ENCODE measurements around the gene ARL17B. TPM values are rescaled to one million over a fixed set of nuclear protein-coding genes. Genes with fewer than 3 reads are reported as not detected.
"Not testable (repeated sequence)": the region's sequence is repeated elsewhere in the genome, so short reads cannot be mapped to it uniquely, and the experiment has no call there.

ARL17B gene
- total RNA-seq: 15.5 TPM

DNA sequence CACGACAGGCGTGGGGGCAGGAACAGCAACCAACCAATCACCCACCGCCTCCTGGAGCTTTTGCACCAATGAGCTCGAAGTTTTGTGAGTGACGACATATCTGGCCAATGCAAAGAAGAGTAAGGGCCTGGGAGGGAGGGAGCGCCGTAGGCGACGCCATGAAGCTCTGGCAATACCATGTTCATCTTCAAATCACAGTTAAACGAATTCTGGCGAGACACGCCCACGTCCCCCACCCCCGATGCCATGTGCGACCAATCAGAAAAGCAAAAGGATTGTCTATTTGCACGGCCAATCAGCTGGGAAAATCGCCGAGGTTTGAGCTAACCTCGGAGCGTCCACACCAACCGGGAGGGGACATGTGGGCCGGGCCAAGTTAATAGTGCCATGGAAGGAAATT is at the start of gene ARL17B:
TSS of gene ARL17B (minus strand) at position 12 of the 400 bp plus-strand sequence. CDS start 3,369 bp downstream, outside the sequence.
- DNase-seq (ENCODE audit: low spot score) (peak; percentile 98), ATAC-seq (peak; percentile 96)

DNA sequence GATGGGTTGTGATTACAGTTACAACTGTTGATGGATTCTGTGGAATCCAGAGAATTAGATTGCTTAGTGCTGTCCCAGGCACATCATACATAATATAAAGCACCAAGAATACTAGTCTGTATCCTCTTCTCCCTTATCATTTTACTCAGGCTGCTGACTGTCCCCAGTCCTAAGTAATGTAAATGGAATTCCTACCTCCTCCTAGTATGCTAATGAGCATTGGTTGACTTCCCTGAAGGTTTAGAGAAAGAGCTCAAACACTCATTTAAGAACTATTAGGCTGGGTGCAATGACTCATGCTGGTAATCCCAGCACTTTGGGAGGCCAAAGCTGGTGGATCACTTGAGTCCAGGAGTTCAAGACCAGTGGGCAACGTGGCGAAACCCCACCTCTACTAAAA is 48.3 kb upstream of the ARL17B start:
- not testable (repeated sequence) for ATAC-seq

DNA sequence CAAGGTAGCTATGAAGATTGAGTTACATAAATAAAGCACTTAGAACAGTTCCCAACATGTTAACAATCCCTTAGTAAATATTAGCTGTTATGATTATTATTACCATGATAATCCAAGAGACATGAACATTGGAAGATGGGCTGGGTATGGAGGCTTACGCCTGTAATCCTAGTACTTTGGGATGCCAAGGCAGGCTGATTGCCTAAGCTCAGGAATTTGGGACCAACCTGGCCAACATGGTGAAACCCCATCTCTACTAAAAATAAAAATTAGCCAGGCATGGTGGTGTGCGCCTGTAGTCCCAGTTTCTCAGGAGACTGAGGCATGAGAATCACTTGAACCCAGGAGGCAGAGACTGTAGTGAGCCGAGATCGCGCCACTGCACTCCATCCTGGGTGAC is 45.6 kb upstream of the ARL17B start:
- DNase-seq (ENCODE audit: low spot score): not testable (repeated sequence)

More for the DNA sequence above, 48.3 kb upstream of the ARL17B start:
- DNase-seq (ENCODE audit: low spot score): not testable (repeated sequence)

DNA sequence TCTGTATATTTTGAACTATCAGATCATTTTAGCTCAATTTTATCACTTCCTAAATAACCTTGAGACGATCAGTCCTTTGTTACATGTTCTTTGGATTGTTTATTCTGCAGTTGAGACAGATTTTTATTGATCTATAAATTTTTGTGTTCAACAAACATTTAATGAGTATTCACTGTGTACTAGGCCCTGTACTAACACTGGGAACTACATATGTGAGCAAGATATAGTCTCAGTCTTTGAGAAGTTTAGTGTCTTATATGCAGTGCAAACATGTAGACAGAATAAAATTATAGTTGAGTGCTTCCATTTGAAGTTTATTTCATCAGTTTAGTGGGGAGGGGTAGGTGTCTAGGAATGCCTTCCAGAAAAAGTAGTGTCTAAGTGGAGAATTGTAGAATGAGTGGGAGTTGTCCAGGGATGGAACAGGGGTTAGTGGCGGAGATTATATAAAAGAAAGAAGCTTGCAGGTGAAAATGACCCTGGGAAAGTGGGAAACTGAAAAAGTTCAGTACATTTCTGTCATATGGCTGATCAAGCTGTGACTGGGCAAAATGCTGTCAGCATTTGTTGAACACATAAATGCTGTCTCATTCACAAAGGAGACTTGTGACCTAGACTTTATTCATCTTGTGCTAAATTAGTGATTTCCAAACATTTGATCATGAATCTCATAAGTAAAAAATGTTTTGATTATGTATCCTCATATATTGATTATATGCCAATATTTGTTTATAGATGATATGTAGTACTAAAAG is 39.6 kb upstream of the ARL17B start:
- not testable (repeated sequence) for ATAC-seq; DNase-seq (ENCODE audit: low spot score)

More for the DNA sequence above, 45.6 kb upstream of the ARL17B start:
- ATAC-seq: not testable (repeated sequence)

DNA sequence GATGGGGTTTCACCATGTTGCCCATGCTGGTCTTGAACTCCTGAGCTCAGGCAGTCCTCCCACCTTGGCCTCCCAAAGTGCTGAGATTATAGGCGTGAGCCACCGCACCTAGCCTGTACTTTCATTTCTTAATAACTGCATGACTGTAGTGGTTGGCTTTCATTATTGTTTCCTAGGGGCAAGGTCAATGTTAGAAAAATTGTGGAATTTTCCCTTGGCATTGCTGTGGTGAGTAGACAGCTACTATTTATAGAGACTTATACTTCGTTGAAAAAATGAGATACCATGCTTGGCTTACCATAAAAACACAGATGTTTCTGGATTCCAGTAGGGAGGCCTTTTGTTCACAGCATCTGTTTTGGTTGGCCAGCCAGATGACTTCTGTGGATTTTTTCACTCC is 39.0 kb upstream of the ARL17B start:
- DNase-seq (ENCODE audit: low spot score); ATAC-seq: not testable (repeated sequence)

DNA sequence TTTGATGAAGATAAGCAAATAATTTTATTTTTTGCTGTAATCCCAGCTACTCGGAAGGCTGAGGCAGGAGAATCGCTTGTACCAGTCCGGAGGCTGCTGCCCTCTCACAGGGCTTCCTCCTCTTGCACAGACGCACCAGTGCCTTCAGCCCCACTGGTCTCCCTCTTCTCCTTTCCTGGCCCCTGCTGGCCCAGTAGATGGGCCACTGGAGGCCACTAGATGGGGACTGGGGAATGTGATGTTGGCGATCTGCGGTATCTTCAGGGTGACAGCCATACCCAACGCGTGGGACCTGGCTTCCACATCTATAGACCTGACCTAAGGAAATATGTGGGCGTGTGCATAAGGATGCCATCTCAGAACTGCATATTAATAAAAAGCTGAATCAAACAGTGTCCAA is 38.4 kb upstream of the ARL17B start:
- peak; percentile 26 for ATAC-seq
- DNase-seq (ENCODE audit: low spot score): not testable (repeated sequence)

DNA sequence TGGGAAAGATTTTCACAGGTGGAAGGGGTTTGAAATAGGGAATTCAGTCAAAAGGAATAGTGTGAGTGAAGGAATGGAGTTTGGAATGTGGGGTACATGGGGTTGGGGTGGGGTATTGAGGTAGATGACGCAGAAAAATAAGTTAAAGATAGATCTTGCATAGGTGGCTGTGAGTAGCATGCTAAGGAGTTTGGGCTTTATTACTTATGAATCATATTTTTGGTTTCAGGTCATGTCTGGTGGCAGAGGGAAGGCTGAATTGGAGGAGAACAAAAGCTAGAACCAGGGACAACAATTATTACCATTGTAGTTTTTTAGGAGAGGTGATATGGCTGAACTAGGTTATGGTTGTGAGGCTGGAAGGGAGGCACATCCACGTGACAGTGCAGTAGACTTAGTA is 34.7 kb upstream of the ARL17B start:
- not testable (repeated sequence) for DNase-seq (ENCODE audit: low spot score); ATAC-seq

DNA sequence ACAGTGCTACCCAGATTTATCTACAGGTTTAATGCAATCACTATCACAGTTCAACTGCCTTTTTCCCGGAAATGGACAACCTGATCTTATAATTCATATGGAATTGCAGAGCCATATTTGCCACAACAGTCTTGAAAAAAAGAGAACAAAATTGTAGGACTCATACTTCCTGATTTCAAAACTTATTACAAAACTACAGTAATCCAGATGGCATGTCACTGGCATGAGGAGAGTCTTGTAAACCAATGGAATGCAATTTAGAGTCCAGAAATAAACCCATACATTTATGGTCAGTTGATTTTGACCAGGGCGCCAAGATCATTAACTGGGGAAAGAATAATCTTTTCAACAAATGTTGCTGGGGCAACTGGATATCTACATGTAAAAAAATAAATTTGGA is 32.1 kb upstream of the ARL17B start:
- ATAC-seq; DNase-seq (ENCODE audit: low spot score): not testable (repeated sequence)

DNA sequence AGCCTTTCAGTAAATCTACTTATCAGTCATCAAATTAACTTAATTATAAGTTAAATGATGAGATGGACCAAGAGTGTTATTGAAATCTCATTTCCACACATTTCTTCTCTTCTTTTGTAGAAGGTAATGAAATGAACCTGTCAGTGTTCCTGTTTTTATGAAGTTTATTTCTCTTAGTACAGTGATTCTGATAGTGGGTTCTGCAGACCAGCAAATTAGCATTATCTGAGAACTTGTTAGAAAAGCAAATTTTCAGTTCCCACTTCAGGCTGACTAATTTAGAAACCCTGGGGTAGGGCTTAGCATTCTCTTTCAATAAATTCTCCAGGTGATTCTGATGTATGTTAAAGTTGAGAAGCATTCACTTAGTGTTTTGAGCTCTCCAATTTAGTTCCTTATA is 23.9 kb upstream of the ARL17B start:
- not testable (repeated sequence) for ATAC-seq; DNase-seq (ENCODE audit: low spot score)

DNA sequence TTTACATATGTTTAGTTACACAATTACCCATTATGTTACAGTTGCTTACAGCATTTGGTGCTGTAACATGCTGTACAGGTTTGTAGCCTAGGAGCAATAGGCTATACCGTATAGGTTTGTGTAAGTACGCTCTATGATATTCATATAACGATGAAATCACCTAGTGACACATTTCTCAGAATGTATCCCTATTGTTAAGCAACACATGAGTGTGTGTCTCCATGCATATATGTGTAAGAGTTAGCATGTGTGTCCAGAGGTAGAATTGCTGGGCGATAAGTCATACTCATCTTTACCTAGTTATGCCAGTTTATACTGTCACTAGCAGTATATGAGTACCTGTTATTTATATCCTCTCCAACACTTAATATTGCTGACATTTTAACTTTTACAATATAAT is 21.6 kb upstream of the ARL17B start:
- ATAC-seq; DNase-seq (ENCODE audit: low spot score): not testable (repeated sequence)

DNA sequence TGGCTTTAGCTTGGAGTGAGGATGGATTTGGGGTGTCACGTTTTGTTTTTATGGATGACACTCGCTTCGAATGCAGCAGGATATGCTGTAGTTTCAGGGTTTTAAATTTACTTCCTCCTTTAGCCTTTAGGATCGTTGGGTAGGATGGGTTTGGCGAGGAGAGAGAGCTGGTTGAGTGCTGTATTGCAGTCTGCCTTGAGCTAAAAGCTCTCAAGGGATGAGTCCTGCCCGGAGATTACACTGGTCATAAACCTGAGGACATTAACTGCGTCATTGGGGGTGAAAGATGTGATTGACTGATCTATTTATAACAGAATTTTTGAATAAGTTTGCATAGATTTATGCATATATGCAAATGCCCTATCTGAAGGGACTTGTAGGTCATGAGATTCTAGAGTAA is 11.9 kb upstream of the ARL17B start:
- peak; percentile 51 for ATAC-seq

DNA sequence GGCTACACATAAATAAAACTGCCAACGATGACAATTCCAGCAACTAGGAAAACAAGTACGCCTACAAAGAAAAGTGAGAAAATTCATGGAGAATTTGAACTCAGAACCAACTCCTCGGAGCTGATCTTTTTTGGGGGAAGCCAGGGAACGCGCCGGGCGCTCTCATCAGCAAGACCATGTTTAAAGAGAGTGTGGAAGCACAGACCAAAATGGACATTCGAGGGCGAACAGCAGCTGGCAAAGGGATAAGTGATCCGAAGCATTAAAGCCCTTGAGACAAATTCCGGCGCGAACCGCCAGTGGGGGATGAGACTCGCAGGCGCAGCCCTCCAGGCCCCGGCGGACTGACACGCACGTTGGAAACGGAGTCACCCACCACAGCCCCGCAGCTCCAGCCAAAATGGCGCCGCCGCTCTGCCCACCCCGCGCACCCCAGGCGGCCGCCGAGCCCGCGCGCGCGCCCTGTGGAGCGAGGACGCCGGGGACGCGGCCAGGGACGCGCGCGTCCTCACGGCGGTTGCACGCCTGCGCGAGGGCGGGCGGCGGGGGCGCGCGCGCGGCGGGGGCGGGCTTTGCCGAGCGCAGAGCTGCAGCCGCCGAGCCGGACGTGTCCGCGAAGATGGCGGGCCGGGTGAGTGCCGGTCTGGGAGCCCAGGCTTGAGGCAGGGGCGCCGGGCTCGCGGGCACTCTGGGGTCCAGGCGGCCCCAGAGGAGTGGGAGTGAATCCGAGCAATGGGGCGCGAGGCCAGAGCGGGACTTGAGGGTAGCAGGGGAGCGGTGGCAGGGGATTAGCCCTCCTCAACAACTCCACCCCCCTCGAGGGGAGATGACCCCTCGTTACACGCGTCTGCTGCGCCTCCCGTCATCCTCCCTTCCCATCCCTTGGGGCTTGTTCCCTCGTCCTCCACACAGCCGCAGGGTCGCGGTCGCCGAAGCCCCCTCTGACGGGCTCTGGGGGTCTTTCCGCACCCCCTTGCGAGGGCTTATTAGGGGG is 11.0 kb upstream of the ARL17B start:
- DNase-seq (ENCODE audit: low spot score): not testable (repeated sequence)
- ATAC-seq: peak; percentile 98

More for the DNA sequence above, 11.9 kb upstream of the ARL17B start:
- DNase-seq (ENCODE audit: low spot score): not testable (repeated sequence)

DNA sequence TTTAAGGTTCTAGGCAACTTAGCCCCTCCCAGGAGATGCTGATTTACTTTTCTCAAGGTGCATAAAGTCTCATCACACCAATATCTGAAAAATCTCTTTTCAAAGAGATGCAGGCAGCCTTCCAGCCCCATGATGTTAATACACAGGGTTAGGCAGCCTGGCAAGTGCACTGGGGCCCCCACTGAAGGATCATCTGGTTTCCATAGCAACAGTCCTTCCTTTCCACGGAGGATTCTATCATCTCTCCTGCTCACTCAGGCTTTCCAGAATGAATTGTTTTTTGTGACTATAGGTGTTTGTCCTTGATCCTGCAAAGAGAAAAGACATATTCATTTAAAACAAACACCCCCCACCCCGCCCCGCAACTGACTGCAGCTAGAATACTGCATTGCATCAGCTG is 6.0 kb upstream of the ARL17B start:
- not testable (repeated sequence) for ATAC-seq; DNase-seq (ENCODE audit: low spot score)

DNA sequence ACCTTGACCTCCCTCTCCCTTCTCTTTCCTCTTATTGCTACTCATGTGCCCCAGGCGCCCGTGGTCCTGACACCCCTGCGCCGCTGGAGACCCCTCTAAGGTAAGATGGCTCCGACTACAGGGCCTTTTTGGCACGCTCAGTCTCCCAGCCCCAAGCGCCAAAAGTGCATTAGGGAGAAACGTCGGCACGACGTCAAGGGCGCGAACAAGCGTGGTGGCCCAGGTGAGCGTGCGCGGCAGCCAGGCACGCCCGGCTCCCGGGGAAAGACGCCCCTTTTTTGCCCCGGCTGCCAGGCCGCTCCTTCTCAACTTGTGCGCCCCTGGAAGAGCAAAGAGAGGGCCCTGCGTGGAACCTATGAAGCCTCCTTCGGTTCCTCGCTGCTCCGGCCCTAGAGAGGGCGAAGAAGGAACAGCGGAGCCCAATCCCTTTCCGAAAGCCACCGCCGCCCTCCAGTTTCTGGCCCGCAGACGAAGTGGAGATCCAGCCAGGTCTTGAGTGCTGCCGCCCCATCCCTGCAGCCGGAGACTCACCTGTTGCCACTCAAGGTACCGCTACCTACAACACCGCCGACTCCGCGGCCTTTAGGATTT is 326 bp downstream of the ARL17B start:
- peak; percentile 49 for ATAC-seq

DNA sequence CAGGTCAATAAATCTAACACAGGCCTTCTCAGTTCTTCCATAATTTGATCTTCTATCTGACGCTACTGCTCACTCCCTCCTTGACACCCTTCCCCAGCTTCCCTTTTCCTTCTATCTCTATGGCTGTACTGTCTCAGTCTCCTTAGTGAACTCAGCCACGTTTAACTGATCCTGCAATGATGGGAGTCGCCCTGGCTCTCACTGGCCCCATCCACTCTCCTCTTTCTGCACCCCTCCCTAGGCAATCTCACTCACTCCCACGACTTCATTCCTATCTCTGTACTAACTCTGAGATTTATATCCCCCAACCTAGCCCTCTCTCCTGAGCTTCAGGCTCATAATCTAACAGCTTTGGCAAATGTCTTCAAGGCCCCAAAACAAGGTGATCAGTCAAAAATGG is 7.7 kb downstream of the ARL17B start:
- not testable (repeated sequence) for ATAC-seq; DNase-seq (ENCODE audit: low spot score)

More for the DNA sequence above, 326 bp downstream of the ARL17B start:
- not testable (repeated sequence) for DNase-seq (ENCODE audit: low spot score)

DNA sequence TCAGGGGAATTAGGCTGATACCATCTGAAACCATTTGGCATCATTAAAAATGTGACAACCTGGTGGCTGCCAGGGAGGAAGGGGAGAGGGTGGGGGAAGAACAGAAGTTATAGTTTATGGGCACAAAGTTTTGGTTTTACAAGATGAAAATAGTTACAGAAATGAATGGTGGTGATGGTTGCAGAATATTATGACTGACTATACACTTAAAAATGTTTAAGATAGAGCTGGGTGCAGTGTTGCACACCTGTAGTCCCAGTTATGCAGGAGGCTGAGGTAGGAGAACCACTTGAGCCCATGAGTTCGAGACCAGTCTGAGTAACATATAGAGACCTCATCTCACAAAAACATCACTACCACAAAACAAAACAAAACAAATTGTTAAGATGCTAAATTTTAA is 12.5 kb downstream of the ARL17B start:
- DNase-seq (ENCODE audit: low spot score); ATAC-seq: not testable (repeated sequence)

DNA sequence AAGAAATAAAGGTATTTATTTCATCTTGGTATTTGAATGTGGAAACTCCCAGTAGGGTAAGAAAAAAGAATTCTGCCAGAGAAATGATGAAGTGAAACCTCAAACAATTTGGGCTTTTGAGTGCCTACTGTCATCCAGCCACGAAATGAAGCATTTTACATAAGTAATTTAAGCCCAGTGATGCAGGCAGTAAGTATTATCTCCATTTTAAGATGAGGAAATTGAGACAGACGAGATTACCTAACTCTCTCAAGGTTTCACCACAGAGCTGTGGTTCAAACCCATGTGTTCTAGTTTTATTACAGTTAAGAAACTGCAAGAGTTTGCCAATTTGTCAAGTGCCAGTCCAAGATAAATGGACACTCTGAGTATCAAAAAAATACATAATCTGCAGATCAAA is 13.2 kb downstream of the ARL17B start:
- DNase-seq (ENCODE audit: low spot score): not testable (repeated sequence)

DNA sequence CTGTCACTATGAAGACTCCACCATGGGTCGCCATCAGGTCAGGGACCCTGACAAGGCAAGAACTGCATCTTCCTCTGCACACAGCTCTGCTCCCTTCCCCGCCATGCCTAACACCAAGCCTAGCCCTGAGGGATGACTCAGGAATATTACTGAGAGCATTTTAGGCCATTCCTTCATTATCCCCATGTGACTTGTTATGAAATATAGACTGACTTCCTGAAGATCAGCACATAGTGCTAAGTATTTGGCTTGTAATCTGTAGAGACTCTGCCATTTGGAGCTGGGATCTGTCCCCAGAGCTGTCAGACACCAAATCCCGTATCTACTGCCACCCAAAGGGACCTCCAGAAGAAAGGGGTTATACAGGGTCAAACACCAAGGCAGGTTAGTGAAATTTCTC is 19.4 kb downstream of the ARL17B start:
- peak; percentile 59 for ATAC-seq
- DNase-seq (ENCODE audit: low spot score): not testable (repeated sequence)

More for the DNA sequence above, 13.2 kb downstream of the ARL17B start:
- ATAC-seq: peak; percentile 39

DNA sequence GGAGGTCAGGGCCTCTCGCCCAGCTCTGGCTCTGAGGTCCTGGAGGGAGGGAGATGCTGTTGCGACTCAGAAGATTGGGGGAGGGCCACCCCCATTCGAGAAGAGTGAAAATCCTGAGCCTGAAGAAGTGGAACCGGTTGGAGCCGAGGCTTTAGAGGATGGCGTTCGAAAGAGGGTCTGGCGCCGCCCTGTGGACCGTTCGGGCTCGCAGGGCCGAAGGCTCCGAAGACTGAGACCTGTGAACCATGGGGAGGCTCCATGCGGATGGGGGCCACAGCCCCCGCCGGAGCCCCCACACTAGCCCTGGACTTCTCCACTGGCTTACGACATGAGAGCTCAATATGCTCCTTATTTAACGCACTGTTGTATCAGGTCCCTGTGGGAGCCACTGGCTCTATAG is 20.3 kb downstream of the ARL17B start:
- ATAC-seq; DNase-seq (ENCODE audit: low spot score): not testable (repeated sequence)

DNA sequence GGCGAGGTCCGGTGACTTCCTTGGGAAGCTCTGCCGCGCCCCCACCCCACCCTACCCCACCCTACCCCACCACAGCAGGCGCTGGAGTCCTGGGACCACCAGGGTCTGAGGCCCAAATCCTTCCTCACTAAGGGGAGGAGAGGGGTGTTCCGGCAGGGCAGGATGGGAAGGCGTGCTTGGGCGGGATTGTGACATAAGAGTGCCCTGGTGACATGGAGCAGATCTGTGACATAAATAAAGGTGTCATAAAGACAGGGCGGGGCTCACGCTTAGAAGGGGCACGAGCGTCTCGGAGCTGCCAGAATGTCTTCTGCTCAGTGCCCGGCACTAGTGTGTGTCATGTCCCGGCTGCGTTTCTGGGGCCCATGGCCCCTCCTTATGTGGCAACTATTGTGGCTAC is 66.7 kb downstream of the ARL17B start, which contains the start of gene LRRC37A:
TSS of gene LRRC37A (plus strand) at position 301 of the 400 bp plus-strand sequence. CDS start at position 304, 3 bp downstream.
- DNase-seq (ENCODE audit: low spot score); ATAC-seq: not testable (repeated sequence)
